Measurements from ENCODE around the gene SLC47A1.
"Not testable (repeated sequence)": the region's sequence is repeated elsewhere in the genome, so short reads cannot be mapped to it uniquely, and the experiment has no call there.

Gene SLC47A1

GRCh38 chr17:19520641-19521040 lies 13.0 kb upstream of the SLC47A1 start:
- no peak for DNase-seq (ENCODE audit: low spot score)

DNA sequence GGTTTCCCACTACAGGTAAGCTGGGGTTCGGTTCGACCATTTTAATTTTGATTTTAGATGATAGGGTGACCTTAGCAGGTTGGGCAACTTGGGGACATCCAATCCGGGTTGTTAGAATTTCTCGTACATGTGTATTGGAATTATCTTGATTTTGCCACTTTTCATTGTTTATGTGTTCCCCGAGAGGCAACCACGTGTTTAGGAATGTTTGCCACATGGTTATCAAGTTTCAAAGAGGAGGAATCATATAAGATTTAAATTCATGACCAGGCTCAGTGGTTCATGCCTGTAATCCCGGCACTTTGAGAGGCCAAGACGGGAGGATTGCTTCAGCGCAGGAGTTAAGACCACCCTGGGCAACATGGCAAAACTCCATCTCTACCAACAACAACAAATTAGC lies 10.0 kb upstream of the SLC47A1 start:
- no peak for DNase-seq (ENCODE audit: low spot score)

DNA sequence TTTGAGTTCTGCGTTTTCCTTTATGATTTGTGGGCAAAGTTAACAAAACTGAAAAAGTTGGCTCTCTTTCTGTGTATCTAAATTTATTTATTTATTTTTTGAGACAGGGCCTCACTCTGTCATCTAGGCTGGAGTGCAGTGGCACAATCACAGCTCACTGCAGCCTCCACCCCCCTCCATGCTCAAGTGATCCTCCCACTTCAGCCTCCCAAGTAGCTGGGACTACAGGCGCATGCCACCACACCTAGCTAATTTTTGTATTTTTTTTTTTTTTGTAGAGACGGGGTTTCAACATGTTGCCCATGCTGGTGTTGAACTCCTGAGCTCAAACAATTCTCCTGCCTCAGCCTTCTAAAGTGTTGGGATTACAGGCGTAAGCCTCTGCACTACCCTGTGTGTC lies 6.7 kb upstream of the SLC47A1 start:
- DNase-seq (ENCODE audit: low spot score), result not testable (repeated sequence)

DNA sequence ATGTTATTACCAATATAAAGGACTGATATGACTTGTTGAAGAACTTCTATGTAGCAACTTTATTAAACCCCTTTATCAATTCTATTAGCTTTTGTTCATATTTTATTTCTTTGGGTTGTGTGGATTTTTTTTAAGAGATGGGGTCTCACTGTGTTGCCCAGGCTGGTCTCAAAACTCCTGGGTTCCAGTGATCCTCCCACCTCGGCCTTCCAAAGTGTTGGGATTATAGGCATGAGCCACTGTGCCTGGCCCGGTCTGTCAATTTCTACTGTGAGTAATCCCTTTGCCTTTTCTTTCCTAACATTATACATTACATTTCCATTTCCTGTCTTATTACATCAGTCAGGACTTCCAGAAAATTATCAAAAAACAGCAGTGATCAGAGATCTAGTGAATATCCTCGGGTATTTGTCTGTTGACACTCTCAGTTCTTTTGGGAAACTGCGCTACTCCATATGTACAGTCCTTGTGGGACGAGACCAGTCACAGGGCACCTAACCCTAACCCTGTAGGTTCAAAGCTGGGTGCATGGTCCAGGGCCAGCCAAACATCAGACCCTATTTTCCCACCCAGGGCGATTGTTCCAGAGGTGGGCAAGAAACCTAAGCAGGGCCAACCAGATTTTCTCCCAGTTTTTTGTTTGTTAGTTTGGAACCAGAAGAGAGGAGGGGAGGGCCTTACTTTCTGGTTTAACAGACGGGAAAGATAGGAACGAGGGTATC lies 1.7 kb upstream of the SLC47A1 start:
- DNase-seq (ENCODE audit: low spot score), result no peak

DNA sequence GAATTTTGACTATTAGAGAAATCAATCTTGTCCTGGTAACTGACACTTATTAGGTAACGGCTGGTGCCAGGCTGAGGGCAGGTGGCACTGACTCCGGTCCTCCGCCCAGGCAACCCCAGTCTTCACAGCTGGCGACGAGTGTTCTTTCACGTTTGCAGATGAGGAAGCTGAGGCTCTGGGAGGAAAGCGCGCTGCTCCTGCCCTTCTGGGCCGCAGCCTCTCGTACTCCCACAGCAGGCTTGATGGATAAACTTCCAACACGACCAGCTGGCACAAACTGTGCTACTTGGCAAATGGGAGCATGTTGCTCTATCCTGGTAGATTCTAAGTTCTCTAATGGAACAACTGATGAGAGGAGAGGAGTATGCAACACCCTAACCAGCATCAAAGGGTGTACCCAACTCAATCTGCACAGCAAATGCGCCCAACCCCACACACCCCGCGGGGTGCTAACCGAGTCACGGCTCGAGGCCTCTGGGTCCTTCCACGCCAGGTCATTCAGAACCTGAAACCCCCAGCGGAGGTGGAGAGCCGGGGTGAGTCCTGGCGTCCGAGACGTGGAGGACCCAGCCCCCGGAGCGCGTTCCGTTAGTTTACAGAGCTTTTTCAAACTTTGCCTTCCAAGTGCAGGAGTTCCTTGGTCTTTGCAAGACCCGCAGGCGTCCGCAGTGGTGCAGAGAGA lies 477 bp upstream of the SLC47A1 start:
- no peak for DNase-seq (ENCODE audit: low spot score)

GRCh38 chr17:19534562-19535149 lies 1.0 kb downstream of the SLC47A1 start:
- peak; percentile 54 for DNase-seq (ENCODE audit: low spot score)

- DNase-seq (ENCODE audit: low spot score), result no peak
These were observed 3.5 kb downstream of the SLC47A1 start for GRCh38 chr17:19537111-19537510.

DNA sequence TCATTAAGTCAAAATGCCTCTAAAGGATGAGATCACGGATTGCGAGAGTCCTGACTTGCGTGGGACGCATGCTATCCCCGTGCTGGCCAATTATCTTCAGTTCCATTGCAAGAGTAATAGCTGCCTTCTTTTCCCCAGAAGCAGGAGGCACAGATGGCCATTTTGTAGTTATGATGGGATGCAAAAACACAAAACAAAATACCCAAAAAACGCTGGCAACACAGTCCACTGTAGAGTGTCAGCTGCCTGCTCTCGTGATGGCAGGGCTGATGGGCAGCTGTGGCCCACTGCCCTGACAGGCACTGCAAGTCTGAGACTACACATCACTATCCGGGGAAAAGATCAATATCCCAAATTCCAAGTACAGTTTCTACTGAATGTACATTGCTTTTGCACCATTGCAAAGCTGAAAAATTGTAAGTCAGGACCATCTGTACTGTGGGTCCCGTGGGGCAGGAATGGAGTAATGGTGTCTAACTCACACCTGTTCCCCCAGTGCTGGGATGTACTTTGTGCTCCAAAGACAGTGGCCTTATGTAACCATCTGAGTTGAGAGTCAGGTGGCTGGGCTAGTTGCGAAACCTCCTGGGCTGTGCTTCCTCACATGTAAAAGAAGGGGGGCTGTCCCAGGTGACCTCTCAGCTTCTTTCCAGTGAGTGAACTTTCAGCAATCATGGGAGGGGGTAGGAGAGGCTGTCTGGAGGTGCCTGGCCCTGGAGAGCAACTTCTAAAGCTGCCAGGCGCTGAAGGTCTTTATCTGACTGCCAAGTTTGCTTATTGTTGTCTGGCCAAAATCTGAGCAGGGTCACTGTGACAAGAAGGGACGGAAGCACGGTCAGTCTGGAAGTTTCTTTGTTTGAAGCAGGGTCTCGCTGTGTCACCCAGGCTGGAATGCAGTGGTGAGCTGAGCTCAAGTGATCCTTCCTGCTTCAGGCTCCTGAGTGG lies 4.7 kb downstream of the SLC47A1 start:
- no peak for DNase-seq (ENCODE audit: low spot score)

DNA sequence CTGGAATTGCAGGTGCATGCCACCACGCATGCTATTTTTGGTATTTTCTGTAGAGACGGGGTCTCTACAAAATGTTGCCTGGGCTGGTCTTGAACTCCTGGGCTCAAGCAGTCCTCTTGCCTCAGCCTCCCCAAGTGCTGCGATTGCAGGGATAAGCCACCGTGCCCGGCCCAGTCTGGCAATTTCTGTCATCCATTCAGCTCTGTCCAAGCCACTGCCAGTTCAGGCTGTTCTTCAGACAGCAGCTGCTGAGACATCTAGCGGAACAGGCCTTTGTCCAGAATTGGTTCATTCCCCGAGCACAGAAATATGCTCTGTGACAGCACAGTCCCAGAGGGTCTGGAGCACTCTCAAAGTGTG lies 5.4 kb downstream of the SLC47A1 start:
- no peak for DNase-seq (ENCODE audit: low spot score)

- no peak for DNase-seq (ENCODE audit: low spot score)
These were observed 6.2 kb downstream of the SLC47A1 start for GRCh38 chr17:19539841-19540311.

DNA sequence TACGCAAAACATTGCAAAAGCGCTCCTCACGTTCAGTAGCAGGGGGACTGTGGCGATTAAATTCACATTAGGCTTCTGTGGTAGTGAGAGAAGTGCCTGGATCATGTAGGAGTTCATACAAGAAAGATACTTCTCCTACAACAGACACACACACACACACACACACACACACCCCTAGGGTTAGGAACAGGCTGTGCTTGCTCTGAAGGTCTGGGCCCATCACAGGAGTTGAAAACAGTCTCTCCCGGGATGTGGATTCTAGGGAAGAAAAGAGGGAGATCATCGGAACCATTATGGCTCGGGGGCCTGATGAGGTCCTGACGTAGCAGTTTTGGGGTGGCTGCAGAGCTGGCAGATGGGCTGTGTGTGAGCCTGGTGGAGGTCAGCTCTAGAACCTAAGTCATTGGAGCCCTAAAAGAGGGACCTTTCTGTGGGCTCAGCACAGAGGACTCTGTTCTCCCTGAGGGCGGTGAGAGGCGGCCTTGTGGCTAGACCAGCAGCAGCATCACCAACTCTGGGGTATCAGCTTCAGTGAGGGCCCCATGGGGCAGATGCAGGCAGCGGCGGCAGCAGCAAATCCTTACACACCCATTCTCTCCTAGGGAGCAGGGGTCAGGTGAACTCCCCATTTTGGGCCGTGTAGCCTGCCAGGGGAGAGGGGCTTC lies 7.2 kb downstream of the SLC47A1 start:
- no peak for DNase-seq (ENCODE audit: low spot score)

DNA sequence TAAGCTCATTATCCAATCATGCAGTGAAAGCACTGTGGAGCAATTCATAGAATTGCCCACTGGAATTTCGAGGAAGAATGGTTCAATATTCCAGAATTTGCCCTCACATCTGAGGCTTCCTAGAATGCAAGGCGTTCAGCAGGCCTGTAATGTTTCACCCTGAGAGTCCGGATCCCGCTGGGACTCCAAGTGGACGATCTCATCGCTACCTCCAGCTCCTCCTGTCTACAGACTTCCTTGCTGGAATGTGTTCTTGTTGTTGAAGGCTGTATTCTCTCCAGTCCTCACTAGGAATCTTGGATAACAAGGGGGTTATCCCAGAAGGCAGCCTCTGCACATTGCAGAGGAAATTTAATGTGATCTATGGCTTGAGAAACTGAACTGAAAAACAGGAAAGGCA lies 7.8 kb downstream of the SLC47A1 start:
- DNase-seq (ENCODE audit: low spot score), result no peak

- no peak for DNase-seq (ENCODE audit: low spot score)
These were observed 8.6 kb downstream of the SLC47A1 start for GRCh38 chr17:19542247-19542646.

- DNase-seq (ENCODE audit: low spot score), result no peak
These were observed 10.7 kb downstream of the SLC47A1 start for GRCh38 chr17:19544366-19544765.

DNA sequence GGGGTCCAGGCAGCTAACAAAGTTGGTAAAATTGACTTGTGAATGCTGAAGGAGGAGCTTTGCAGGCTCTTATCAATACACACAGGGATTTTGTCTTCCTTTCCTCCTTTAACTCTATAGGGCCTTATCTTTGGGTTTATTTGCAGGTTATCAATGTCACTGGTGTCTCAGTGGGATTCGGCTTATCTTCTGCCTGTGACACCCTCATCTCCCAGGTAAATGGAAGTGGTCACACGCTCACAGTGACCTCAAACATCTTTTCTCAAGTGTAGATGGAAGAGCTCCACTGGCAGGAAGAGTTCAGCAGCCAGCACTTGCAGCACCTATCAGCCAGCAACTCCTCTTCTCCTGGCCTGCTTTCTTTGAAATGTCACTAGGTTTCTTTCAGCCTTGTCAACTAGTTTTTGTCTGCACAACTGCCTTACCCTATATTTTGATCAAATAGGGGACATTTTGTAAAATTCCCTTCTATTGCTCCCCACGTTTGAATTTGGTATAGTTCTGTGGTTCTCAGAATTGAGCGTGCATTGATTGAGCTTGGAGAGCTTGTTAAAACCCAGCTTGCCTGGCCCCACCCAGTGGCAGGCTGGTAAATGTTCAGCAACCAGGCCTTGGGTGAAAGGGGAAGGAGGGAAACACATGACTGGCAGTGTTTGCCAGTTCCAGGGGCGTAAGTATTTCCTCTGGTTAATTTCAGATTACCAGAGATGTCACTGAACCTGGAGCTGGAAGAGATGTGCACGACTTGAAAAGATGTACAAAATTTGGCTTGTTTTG lies 12.8 kb downstream of the SLC47A1 start:
- DNase-seq (ENCODE audit: low spot score), result no peak

- DNase-seq (ENCODE audit: low spot score), result peak; percentile 43
These were observed 16.3 kb downstream of the SLC47A1 start for GRCh38 chr17:19549746-19550623.

DNA sequence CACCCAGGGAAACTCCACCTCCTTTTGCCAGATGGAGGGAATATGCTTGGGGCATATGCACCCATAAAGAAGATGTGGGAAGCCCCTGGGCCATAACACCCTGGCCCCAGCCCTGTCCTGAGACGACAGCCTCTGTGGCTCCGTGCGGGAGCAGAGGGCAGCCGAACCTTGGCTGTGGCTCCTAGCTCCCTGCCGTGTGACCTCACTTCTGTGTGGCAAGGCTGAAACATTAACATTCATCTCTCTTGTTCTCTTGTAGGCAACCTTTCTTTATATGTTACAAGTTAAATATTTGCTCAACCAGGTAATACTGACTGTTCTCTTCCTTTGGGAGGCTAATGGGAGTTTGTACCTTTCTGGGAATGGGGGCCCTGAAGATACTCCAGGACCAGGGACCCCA lies 17.5 kb downstream of the SLC47A1 start:
- no peak for DNase-seq (ENCODE audit: low spot score)

- DNase-seq (ENCODE audit: low spot score), result no peak
These were observed 18.0 kb downstream of the SLC47A1 start for GRCh38 chr17:19551591-19552148.

GRCh38 chr17:19553036-19553435 lies 19.4 kb downstream of the SLC47A1 start:
- no peak for DNase-seq (ENCODE audit: low spot score)

GRCh38 chr17:19554393-19554792 lies 20.7 kb downstream of the SLC47A1 start:
- DNase-seq (ENCODE audit: low spot score), result no peak
